ENCODE measurements around the gene NDUFC2.
"Not testable (repeated sequence)": the region's sequence is repeated elsewhere in the genome, so short reads cannot be mapped to it uniquely, and the experiment has no call there.

Gene NDUFC2

GRCh38 chr11:78030429-78031325 is 49.0 kb downstream of the NDUFC2 start:
- DNase-seq = no peak

GRCh38 chr11:78028423-78028822 is 51.2 kb downstream of the NDUFC2 start:
- not testable (repeated sequence) for DNase-seq

- DNase-seq = no peak
Measured at GRCh38 chr11:78027759-78028158, 51.9 kb downstream of the NDUFC2 start.

- DNase-seq = no peak
Measured at GRCh38 chr11:78025378-78025777, 54.3 kb downstream of the NDUFC2 start.

DNA sequence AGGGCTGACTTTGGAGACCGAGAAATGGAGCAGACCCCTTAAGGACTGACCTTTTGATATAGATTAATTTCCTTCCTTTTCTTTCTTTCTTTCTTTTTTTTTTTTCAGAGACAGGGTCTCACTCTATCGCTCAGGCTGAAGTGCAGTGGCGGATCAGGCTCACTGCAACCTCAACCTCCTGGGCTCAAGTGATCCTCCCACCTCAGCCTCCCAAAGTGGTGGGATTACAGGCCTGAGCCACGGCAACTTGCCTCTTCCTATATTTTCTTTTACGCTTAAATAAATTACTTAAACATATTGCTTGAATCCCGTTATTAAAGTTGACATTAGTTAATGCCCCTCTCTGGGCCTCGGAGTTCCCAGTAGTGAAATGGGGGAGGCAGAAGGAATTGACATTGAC is 56.2 kb downstream of the NDUFC2 start:
- no peak for DNase-seq

DNA sequence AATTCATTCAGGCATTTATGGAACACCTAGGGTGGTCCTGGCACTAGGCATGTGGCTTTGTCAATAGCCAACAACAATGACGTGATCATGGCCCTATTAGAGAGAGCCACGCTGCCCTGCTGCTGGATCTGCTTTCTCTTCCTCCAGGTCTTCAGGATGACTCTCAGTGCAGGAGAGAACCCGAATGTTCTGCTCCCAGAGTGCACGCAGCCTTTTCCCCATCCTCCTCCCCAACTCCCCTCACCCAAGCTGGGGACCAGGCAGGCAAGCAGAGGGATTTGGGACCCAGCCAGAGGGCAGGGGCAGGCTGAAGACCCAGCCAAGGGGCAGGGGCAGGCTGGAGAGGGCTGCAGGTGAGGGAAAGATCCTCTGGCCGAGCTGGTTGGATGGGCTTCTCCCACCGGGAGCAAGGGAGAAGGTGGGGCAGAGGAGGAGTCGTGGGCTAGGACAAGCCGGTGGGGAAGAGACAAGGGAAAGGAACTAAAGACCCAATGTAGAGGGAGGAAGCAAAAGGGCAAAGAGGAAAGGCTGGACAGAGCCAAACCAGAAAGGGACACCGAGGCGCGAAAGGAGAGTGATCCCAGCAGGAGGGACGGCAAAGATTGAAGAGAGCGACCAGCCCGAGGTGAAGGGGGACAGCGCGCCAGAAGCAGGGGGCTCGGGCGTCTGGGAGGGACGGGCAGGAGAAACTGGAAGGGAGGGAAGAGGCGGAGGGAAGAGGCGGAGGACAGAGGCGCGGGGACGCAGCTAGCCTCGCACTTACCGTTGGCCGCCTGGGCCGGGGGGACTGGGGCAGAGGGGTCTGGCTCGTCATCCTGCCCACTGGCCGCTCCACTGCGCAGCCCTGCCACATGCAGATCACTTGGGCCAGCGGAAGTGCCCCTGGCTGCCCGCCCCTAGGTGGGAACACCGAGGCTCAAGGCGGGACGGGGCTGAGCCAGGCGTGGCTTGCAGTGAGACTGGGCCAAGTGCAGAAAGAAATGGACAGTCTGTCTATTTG is 57.0 kb downstream of the NDUFC2 start, which contains the start of gene KCTD14:
Gene KCTD14, minus strand, starts transcription at position 880 of the 1,000 bp plus-strand sequence. Its CDS starts 27 bp downstream, at position 853.
- no peak for DNase-seq

DNA sequence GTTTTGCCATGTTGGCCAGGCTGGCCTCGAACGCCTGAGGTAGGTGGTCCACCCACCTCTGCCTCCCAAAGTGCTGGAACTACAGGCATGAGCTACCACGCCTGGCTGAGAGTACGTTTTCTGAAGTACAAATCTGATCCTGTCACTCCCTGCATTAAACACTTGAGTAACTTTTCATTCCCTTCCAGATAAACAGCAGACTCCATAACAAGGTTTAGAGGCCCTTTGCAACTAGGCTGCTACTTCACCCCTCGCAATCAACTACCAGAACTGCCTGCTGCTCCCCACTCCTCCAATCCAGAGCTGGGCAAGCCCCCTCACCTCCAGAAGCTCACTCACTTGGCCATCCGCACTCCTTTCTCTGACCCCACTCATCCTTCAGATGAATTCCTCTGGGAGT is 58.1 kb downstream of the NDUFC2 start:
- DNase-seq = no peak

- no peak for DNase-seq
Measured at GRCh38 chr11:78020246-78020645, 59.4 kb downstream of the NDUFC2 start.

- DNase-seq = no peak
Measured at GRCh38 chr11:78019808-78020207, 59.9 kb downstream of the NDUFC2 start.

Measured in inflammatory macrophage (primary cell).